Prostate gland (tissue), 2 donors: Measurements from ENCODE around the gene HAUS1. TPM values are rescaled to one million over a fixed set of nuclear protein-coding genes. Genes with fewer than 3 reads are reported as not detected.

Source experiments
- DNase-seq: peaks from one replicate; pipeline ENCODE4 v3.0.0-alpha.2; 2019; ENCODE audit warnings: low spot score
- H3K27ac ChIP-seq, 2 donors: fragments of 200-600 bp; sonication (generic); 2 replicates each; pipeline ENCODE4 v1.5.1; 2017 to 2019
- H3K27me3 ChIP-seq: fragments of 200-600 bp; sonication (generic); replicated peaks from 2 replicates; pipeline ENCODE4 v1.5.1; 2019; ENCODE audit not compliant: insufficient read depth
- H3K36me3 ChIP-seq, 2 donors: fragments of 200-600 bp; sonication (generic); 1 replicate in 1 of 2; 2 replicates in 1 of 2; pipeline versions ENCODE4 v1.5.1 to v1.8.1; 2017 to 2019
- H3K4me1 ChIP-seq: fragments of 200-600 bp; sonication (generic); replicated peaks from 2 replicates; pipeline ENCODE4 v1.5.1; 2019
- H3K4me3 ChIP-seq, 2 donors: fragments of 200-600 bp; sonication (generic); 2 replicates each; pipeline ENCODE4 v1.5.1; 2017 to 2019
- H3K9me3 ChIP-seq: fragments of 200-600 bp; sonication (generic); 2 replicates; pipeline ENCODE4 v1.5.1; 2017
- POLR2A ChIP-seq: fragments of 450-650 bp; IDR thresholded peaks from one replicate; pipeline ENCODE4 v1.6.1; 2016; ENCODE audit warnings: antibody characterized with exemption, mild to moderate bottlenecking
- POLR2AphosphoS5 ChIP-seq: sonication (generic); formaldehyde crosslinking; IDR thresholded peaks from one replicate; pipeline ENCODE4 v1.6.1; 2017; ENCODE audit warnings: antibody characterized with exemption
- WGBS: methylation state at CpG from one replicate; pipeline ENCODE4 v1.1.5; 2018; 5-methylcytosine and 5-hydroxymethylcytosine counted together
- intact Hi-C: fragments of 100-400 bp; cut with DNase I; formaldehyde crosslinking; loops from one replicate; pipeline ENCODE4 v1.14.2; 2022
- total RNA-seq, 2 donors: library from RNA; depleted of rRNA; stranded (reverse); fragments of >200 nt; gene quantifications; one replicate each; pipeline ENCODE4 v1.1.0, GENCODE V29; 2016
- TF ChIP-seq, protein P1 (sequence below), 4 experiments: fragments of 200-600 bp in 2 of 4; fragments of 450-650 bp in 2 of 4; sonication (generic) in 2 of 4; IDR thresholded peaks; 1 replicate in 3 of 4; 2 replicates in 1 of 4; pipeline ENCODE4 v1.5.1; 2016 to 2019; ENCODE audit warnings: antibody characterized with exemption in 4 of 4, mild to moderate bottlenecking in 2 of 4, moderate library complexity in 2 of 4

HAUS1 gene
- 10 to 100 TPM; 19.9 to 26.9 TPM for total RNA-seq

GRCh38 chr18:46104128-46104911, at the start of gene HAUS1:
TSS of gene HAUS1 (plus strand) at chr18:46104385. CDS start at chr18:46104412, 27 bp downstream.
- H3K36me3 ChIP-seq: no peaks in the 10 kb centered on the region
- H3K4me3 ChIP-seq: peak within 1 kb of the TSS; percentile 76 to 94
- TF ChIP-seq POLR2A (peak; percentile 70), POLR2AphosphoS5 (peak; percentile 87)
- TF ChIP-seq, protein P1, sequence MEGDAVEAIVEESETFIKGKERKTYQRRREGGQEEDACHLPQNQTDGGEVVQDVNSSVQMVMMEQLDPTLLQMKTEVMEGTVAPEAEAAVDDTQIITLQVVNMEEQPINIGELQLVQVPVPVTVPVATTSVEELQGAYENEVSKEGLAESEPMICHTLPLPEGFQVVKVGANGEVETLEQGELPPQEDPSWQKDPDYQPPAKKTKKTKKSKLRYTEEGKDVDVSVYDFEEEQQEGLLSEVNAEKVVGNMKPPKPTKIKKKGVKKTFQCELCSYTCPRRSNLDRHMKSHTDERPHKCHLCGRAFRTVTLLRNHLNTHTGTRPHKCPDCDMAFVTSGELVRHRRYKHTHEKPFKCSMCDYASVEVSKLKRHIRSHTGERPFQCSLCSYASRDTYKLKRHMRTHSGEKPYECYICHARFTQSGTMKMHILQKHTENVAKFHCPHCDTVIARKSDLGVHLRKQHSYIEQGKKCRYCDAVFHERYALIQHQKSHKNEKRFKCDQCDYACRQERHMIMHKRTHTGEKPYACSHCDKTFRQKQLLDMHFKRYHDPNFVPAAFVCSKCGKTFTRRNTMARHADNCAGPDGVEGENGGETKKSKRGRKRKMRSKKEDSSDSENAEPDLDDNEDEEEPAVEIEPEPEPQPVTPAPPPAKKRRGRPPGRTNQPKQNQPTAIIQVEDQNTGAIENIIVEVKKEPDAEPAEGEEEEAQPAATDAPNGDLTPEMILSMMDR (IDR thresholded peaks at IDR 0.05): no peak
- H3K27me3 ChIP-seq: no peaks in the 10 kb centered on the region
- no peaks in the 10 kb centered on the region for H3K9me3 ChIP-seq
- H3K27ac ChIP-seq: peak within 1 kb of the TSS; percentile 82 to 84
- peak; percentile 91 for DNase-seq
- no peaks in the 10 kb centered on the region for H3K4me1 ChIP-seq
- intact Hi-C loops: no loop called here
- under 1% methylated on average over 56 of the region's 57 CpGs for WGBS

DNA sequence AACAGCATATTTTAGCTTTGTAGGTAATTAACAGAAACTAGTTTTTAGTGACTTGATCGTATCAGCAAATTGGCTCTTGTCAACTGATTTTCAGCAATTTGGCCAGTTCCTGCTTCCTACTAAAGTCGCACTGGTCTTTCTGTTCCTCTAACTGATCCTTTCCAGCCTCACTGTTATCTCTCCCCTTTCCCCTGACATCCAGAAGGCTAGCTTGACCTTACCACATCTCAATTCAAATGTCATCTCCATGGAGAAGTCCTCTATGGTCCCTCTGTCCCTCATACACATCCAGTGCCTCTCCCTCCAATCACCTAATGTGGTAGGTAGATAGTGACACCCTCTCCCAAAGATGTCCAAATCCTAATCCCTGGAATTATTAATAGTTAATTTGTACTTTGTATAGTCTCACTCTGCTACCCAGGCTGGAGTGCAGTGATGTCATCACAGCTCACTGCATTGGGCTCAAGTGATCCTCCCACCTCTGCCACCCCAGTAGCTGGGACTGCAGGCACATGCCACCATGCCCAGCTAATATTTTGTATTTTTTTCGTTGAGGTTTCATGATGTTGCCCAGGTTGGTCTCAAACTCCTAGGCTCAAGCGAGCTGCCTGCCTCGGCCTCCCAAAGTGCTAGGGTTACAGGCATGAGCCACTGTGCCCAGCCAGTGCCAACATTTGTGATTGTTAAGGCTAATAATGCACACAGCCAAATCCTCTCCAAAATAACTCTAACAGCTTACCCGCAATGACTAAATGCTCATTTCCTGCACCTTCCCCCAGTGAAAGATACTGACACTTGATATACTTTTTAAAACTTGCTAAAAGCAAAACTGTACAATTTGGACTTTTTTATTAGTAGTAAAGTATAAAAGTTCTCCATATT, 49.0 kb upstream of the HAUS1 start:
- 66% methylated on average over 6 of the region's 6 CpGs for WGBS
- Histone ChIP-seq H3K4me3 (no peak overlapping the region), H3K9me3 (no peaks in the 10 kb centered on the region), H3K27ac (no peak overlapping the region), H3K36me3 (no peaks in the 10 kb centered on the region), H3K27me3 (no peaks in the 10 kb centered on the region), H3K4me1 (no peaks in the 10 kb centered on the region)
- no peak for DNase-seq
- intact Hi-C loops: no loop called here
- TF ChIP-seq, protein P1 (IDR thresholded peaks at IDR 0.05): no peak
- TF ChIP-seq POLR2AphosphoS5 (no peak), POLR2A (no peak)

GRCh38 chr18:46055838-46056230, 48.4 kb upstream of the HAUS1 start:
- Histone ChIP-seq H3K9me3 (no peaks in the 10 kb centered on the region), H3K4me1 (no peaks in the 10 kb centered on the region), H3K27me3 (no peaks in the 10 kb centered on the region), H3K27ac (no peak overlapping the region), H3K4me3 (no peak overlapping the region), H3K36me3 (no peaks in the 10 kb centered on the region)
- TF ChIP-seq POLR2A (no peak), POLR2AphosphoS5 (no peak)
- TF ChIP-seq, protein P1 (IDR thresholded peaks at IDR 0.05): no peak
- DNase-seq: no peak
- intact Hi-C loops: no loop called here
- 47% methylated on average over 4 of the region's 4 CpGs for WGBS

- Histone ChIP-seq H3K4me1 (no peaks in the 10 kb centered on the region), H3K9me3 (no peaks in the 10 kb centered on the region), H3K27me3 (no peaks in the 10 kb centered on the region), H3K4me3 (no peak overlapping the region), H3K27ac (no peak overlapping the region), H3K36me3 (no peaks in the 10 kb centered on the region)
- no peak for DNase-seq
- intact Hi-C loops: no loop called here
- TF ChIP-seq, protein P1 (IDR thresholded peaks at IDR 0.05): no peak
- TF ChIP-seq POLR2A (no peak), POLR2AphosphoS5 (no peak)
- 96% methylated on average over 3 of the region's 3 CpGs for WGBS
Observed at GRCh38 chr18:46060359-46060841, 43.8 kb upstream of the HAUS1 start.
